Esophagus mucosa (tissue), 1 donor: ENCODE results near the gene CPED1. TPM values are rescaled to one million over a fixed set of nuclear protein-coding genes. Genes with fewer than 3 reads are reported as not detected.
"Not testable (repeated sequence)": the region's sequence is repeated elsewhere in the genome, so short reads cannot be mapped to it uniquely, and the experiment has no call there.

ENCODE experiments used
- ATAC-seq: fragments of 200-7000 bp; cut with Tn5 transposase; one replicate; pipeline ENCODE4 v1.9.1; 2020
- total RNA-seq: library from RNA; stranded (reverse); gene quantifications from one replicate; pipeline ENCODE4 v1.2.4, GENCODE V29; 2023
- donor health status: DM: yes; HTN: yes; CAD: no.

CPED1 gene
- total RNA-seq, 1 donor from 2014 or later = 0.76 TPM

- no peak for ATAC-seq
These were observed 277.9 kb downstream of the CPED1 start for GRCh38 chr7:121266307-121266894.

DNA sequence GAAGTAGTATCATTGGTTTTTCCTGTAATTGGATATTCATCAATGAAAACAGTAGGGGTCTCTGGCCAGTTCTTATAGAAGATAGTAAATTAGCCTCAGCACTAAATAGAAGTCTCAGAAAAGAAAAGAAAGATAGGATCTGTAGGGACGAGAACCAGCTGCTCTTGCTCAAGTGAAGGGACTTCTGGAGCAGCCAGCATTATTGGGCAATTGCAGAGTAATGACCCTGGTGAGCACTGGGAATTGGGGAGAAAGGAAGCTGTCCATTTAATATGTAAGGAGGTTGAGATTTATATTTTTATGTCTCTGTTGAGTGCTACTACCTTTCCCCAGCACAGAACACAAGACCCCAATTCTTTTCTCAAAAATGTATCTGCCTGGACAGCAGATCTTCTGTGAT lies 279.1 kb downstream of the CPED1 start:
- ATAC-seq = no peak

DNA sequence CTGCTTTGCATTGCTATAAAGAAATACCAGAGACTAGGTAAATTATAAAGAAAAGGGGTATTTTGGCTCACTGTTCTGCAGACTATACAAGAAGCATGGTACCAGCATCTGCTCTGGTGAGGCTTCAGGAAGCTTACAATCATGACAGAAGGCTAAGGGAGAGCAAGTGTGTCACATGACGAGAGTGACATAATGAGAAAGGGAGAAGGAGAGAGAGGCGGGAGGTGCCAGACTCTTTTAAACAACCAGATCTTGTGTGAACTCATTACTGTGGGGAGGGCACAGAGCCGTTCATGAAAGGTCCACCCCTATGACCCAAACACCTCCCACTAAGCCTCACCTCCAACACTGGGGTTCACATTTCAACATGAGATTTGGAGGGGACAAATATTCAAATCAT lies 281.3 kb downstream of the CPED1 start:
- no peak for ATAC-seq

DNA sequence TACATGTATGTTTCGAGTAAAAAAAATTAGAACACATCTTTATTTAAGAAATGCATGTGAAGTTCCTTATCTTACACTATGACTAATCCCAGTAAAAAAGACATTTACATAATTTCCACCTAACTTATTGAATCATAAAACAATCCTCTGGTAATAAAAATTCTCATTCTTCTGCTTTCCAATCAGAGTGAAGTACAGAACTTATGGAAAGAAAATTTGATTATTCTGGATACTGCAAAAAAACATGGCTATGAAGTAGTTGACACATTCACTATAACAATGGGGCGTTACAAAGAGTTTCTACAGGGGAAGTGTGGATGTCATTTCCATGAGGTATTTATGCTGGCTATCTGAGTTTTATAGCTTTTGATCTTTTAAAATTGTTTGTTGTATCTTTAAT lies 282.6 kb downstream of the CPED1 start:
- no peak for ATAC-seq

DNA sequence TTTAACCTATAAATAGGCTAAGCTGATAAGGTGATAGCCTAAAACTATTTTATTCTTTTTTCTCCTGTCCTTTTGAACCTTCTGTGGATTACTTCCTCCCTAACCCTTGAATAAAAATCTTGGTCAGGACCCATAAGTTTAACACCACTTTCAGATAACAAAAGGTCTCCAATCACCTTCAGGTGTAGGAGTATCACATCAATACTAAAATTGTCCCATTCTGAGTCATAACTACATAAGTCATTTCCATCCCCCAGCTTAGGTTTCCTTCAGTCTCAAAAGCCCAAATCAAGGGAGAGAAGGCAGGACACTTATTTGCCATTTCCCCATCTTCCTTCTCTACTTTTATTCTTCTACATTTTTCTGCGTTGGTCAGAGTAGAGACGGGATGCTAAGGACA lies 283.4 kb downstream of the CPED1 start:
- ATAC-seq = no peak

DNA sequence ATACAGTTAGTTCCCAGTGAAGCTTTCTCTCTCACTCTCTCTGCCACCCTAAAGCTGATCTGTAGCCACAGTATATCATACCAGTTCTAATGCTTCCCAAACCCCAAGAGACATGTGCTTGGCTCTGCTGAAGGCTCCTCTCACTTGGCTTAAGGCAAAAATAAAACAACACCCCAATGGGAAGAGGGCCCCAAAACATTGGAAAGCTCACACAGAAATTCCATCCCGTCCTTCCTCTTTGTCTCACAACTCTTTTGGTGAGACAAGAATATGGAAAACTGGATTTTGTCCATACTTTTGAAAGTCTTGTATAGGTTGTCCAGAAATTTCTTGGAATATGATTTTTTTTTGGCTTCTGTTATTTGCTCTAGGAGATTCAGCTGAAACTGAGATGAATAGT lies 284.2 kb downstream of the CPED1 start:
- no peak for ATAC-seq

- no peak for ATAC-seq
These were observed 285.1 kb downstream of the CPED1 start for GRCh38 chr7:121273467-121274167.

- ATAC-seq = no peak
These were observed 286.0 kb downstream of the CPED1 start for GRCh38 chr7:121274467-121274866.

GRCh38 chr7:121275204-121275603 lies 286.7 kb downstream of the CPED1 start:
- ATAC-seq = no peak

DNA sequence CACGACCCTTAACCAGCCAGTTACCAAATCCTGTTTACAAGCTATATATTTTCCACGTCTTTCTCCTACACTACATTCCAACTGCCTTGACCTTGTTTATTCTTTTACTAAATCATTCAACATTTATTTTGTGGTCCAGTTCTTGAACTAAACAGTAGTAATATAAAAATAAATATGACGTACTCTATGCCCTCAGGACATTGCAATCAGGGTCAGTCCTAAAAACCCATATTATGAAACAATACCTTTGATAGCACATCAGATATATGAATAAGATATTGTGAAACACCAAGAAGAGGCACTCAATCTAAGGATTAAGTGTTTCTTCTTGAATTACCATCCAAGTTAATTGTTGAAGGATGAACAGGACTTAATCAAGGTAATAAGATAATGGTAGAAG lies 287.8 kb downstream of the CPED1 start:
- no peak for ATAC-seq

DNA sequence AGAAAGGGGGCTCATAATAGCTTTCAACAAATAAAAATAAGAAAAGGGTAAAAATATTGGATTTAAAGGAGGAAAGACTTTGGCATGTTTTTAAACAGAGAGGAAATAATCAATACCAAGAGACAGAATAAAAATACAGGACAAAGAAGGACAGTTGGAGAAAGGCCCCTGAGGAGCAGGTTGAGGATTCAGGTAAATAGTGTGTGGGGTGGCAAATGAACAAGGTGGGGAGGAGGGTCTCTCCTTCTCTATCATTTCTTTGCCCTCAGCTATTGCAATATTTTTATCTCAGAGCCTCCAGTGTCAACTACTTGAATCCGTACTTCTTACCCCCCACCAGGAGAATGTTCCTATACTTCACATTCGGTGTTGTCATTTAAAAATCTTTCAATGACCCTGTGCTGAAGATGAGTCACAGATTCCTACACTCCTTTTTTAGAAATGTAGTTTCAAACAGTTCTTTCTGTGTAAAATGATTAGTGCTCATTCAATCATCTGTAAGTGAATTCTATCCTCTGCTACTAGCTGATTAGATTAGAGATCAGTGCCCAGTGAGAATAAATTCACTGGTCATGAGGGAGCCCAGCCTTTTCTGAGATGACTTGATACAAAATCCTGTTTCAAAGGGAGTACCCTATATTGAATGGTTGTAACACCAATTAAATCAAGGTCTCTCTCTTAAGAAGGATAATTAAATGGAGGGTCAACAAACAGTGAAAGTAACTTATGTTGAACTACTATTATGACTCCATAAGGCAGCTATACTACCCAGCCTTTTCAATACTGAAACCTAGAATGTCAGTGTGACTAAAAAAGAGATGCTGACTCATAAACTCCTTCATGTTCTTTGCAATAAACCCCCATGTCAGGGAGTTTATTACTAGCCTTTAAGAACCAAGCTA lies 289.9 kb downstream of the CPED1 start:
- ATAC-seq = peak; percentile 42

- ATAC-seq = no peak
These were observed 290.6 kb downstream of the CPED1 start for GRCh38 chr7:121279060-121279620.

DNA sequence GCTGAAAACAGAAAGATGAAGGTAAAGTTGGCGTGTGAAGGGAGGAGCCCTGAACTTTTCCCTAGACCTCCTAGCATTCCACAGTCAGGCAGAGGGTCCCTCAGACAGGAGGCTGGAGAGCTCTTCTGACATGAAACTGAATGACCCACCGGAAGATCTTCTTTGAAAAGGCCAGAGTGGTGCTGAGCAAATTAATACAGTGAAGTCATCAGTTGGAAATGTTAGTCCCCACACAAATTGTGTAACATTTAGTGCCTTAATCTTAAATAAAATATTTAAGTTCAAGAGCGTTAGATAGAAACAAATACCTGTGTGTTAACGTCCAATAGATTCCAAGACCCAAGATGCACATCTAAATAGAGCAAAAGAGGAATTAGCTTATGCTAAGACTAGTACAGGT lies 291.3 kb downstream of the CPED1 start:
- ATAC-seq = no peak

DNA sequence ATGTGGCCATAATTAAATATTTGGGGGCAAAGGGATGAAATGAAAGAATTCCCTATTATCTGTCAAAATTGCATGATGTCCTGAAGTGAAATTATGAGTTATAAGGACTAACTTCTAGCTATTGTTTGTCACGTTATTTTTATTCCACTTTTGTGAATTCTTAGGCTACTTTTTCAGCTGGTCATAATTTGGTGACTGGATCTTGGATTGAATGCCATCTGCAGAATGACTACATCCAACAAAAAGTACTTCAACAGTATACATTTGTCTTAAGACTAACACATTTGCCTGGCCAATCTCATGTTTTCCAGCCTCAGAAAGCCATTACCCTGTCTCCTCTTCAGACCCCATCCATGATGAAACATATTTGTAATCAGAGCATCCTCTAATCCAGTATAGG lies 292.1 kb downstream of the CPED1 start:
- ATAC-seq = no peak

- no peak for ATAC-seq
These were observed 293.6 kb downstream of the CPED1 start for GRCh38 chr7:121282129-121282528.

- ATAC-seq = no peak
These were observed 296.7 kb downstream of the CPED1 start for GRCh38 chr7:121285066-121285667.

DNA sequence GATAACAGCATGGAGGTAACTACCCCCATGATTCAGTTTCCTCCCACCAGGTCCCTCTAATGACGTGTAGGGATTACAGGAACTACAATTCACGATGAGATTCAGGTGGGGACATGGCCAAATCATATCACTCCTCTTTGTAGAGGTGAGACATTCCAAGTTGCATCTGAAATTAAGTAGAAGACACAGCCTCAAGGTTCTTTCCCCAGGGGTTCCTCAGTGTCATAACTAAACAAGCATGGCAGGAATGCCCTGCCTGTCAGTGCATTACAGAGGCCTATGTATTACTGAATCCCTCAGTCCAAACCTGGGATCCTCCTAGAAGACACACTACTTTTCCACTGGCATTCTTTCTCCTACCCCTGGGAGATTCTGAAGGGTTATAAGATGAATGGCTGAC lies 297.7 kb downstream of the CPED1 start:
- ATAC-seq = no peak

DNA sequence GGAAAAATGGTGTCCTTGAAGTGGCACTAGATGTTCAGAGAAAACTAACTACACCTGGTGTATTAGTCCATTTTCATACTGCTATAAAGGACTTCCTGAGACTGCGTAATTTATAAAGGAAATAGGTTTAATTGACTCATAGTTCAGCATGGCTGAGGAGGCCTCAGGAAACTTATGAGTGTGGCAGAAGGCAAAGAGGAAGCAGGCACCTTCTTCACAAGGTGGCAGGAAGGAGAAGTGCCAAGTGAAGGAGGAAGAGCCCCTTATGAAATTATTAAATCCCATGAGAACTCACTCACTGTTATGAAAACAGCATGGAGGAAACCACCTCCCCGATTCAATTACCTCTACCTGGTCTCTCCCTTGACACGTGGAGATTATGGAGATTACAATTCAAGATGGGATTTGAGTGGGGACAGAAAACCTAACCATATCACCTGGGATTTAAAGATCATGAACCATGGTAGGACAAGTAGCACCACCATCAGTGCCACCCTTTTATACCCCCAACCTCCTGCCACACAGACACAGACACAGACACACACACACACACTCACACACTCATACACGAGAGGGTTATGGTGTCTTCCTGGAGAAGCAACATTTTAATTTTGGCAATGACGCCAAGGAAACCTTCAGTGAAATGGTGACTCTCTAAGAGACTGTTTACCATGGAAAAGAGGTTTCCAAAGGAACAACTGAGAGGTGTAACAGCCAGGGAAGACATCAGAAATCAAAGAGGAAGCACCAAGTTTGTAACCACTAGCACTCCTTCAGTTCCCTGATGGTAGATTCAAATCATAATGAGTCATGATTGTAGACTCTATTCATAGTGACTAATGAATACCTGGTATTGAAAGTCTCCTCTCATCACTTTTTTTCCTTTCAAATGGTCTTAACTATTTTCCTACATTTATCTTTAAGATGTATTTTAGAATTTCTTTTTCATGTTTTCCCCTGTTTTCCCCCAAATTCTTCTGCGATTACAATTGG lies 298.5 kb downstream of the CPED1 start:
- ATAC-seq = peak; percentile 72

- ATAC-seq = no peak
These were observed 300.4 kb downstream of the CPED1 start for GRCh38 chr7:121288894-121289293.

DNA sequence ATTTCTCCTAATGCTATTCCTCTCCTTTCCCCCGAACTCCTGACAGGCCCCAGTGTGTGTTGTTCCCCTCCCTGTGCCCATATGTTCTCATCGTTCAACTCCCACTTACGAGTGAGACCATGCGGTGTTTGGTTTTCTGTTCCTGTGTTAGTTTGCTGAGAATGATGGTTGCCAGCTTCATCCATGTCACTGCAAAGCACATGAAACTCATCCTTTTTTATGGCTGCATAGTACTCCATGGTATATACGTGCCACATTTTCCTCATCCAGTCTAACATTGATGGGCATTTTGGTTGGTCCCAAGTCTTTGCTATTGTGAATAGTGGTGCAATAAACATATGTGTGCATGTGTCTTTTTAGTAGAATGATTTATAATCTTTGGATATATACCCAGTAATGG lies 301.4 kb downstream of the CPED1 start:
- ATAC-seq = not testable (repeated sequence)

GRCh38 chr7:121294448-121294992 lies 306.0 kb downstream of the CPED1 start:
- ATAC-seq = no peak
